HG03575 (cell line): ENCODE measurements around the gene PRKACA.

Experiments
- ATAC-seq: cut with Tn5 transposase; IDR thresholded peaks from one replicate; pipeline ENCODE4 v1.9.1; 2021; ENCODE audit not compliant: unreplicated experiment, insufficient number of reproducible peaks, low FRiP score; ENCODE audit errors: extremely low read depth

Gene PRKACA

DNA sequence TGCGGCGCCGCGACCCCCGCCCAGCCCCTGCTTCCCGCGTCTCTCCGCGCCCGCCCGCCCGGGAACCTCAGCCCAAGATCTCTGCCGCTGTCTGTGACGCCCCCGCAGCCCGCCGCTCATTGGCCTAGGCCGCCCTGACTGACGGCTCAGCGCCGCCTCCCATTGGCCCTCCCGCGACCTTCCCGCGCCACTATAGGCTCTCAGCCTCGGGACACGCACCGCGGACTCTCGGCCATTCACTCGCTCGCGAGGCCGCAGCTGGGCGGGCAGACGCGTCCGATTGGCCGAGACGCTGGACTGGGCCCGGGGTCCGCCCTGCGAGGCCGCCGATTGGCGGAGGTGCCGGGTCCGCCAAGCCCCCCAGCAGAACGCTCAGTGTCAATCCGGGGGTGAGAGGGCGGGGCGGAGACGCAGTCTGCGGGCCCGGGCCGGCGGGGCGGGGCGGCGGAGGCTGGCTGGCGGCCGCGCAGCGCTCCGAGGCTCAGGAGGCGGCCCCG is at the start of gene PRKACA:
PRKACA (minus strand) TSS at position 95 of the 497 bp plus-strand sequence. CDS start 215 bp downstream, outside the sequence.
- ATAC-seq = peak; percentile 66

GRCh38 chr19:14166999-14167575 is 49.5 kb upstream of the PRKACA start:
- ATAC-seq = no peak

DNA sequence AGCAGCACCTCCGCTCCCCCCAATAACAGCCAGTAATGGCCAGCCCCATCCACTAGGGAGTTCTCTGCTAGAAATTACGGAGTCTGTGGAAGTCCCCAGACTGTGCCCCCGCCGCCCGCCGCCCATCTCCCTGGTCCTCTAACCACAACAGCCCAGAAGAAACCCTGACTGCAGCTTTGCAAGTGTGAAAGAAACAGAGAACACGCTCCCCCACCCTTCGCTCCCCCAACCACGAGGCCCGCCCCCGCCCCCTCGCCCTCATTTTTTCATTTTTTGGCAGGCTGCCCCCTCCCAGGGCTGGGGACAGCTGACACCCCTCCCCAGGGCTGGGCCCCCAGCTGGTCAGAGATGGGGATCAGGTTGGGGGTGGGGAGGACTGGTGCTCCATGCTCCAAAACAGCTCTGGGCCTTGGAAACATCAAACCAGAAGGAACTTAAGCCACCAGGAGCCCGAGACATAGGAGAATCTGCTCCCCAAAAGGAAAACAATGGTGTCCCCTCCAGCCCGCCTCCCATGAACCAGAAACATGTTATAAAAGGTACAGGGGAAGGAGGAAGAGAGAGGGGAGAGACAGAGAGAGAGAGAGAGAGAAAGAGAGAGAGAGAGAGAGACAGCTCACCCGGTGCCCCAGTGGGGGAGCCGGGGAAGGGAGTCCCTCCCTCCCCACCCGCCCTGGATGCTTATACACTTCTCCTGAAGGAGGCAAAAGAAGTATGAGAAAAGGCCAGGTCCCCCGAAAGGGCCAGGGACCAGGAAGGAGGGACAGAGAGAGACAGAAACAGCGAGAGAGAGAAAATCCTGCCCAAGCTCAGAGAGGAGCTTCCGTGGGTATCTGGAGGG is 48.6 kb upstream of the PRKACA start:
- ATAC-seq = no peak

DNA sequence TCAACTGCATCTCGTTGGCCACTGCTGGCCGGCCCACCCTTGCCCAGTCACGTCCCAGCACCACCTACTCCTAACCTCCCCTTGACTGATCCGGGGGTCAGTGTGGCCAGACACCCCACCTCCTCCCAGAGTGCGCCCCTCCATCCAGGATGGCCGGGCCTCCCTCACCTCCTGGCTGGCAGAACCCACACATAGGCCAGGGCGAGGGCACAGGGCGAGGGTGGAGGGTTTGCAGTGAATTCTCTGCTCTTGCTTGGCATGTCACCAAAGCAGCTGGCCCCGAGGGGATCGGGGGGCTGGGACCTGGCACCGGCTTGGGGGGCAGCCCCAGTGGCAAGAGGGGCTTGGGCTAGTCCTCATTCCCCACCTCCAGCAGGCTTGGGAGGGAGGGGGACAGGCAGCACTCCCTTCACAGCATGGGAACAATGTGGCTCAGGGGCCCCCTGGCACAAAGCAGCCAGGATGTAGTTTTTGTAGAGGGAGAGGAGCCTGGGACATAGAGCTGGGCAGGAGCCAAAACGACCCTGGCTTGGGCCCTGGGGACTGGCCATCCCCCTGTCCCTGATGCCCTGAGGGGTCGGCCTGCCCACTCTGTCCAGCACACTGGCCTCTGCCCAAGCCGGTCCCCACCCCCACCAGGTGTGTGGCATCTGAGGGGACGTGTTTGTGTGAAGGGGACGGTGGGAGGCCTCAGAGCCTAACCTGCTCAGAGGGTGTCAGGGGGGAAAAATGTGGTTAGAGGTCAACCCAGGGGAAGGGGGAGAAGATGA is 47.3 kb upstream of the PRKACA start:
- ATAC-seq = no peak

GRCh38 chr19:14164082-14164481 is 46.5 kb upstream of the PRKACA start:
- ATAC-seq = no peak

GRCh38 chr19:14162871-14163297 is 45.3 kb upstream of the PRKACA start:
- ATAC-seq = no peak

GRCh38 chr19:14161305-14161704 is 43.7 kb upstream of the PRKACA start:
- ATAC-seq = no peak

DNA sequence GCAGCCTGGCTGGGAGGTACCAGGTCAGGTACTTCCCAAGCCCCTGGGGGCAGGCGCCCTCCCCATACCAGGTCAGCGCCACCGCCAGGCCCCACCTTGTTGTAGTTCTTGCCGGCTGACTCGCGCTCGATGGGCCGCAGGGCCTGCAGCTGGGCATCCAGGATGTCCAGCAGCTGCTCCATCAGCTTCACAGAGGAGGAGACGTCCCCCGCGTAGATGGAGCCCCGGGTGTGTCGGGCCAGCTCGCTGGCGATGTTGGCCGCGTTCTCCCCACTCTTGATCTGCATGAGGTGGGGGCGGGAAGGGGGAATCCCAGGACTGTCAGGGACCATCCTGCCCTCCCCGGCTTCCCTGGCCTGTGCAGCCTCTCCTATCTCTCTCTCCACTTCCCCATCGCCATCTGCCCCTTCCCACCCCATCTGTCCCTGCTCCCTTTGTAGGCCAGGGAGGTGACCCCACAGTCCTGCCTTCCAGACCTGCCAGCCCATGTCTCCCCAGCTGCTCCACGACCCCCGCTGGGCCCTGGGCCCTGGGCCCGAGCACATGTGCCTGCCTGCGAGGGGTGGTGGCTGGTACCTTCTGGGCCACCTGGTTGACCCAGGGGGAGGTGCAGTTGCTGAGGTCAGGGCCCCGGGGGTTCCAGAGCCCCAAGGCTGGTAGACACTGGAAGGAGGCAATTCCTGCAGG is 42.6 kb upstream of the PRKACA start:
- no peak for ATAC-seq

- ATAC-seq = no peak
Observed at GRCh38 chr19:14159059-14159458, 41.5 kb upstream of the PRKACA start.

DNA sequence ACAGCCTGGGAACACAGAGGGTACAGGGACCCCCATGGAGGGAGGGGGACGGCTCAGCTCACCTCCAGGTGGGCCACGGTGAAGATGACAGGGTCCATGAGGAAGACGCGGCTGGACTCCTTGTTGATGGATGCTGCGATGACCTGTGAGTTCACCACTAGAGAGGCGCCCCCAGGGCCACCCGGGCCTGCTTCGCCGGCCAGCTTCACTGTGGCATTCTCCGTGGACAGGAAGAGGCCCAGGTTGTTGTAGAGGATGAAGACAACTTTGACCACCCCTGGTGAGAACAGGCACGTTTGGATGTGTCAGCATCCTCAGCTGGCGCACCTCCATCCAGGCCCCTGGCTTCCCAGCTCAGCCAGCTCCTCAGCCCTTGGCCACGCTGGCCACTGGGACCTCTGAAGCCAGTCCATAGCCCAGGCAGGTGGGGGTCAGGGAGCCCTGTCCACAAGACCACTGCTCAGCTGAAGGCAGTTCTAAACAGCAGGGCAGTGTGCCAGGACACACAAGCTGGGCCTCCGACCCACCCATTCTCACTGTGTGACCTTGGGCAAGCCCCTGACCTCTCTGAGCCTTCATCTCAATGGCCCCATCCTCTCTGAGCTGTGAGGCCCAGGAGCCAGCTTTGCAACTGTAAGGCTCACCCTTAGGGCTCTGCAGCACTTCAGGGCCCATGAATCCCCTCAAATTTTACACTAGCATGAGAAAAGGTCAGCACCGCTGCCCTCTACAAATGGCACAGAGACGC is 40.9 kb upstream of the PRKACA start:
- ATAC-seq = no peak

DNA sequence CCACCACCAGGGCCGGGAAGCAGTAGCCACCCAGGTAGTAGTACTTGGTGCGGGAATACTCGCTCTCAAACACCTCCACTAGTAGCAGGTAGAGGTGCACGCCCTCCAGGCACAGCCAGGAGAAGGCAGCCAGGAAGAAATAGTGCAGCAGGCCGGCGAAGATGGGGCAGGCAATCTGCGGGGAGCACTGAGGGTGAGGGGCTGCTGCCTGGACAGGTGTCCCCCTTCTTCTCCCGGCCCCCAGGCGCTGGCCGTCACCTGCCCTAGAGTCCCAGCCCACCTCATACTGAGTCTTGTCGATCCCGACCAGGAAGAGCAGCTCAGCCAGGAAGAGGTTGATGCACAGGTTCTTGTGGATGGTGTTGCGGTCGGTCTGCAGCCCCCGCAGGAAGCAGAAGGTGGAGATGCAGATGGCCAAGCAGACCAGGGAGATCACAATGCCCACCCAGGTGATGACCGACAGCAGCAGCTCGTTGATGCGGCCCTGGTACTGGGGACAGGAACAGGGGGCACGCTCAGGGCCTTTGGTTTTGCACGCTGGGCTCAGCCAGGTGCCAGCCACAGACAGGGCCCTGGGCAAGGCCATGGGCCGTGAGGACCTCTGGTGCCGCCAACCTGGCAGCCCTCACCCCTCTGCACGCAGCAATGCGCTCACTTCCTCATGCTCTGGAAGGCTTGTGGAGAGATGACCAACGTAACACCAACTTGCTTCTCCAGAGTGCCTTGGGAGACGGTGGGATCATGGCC is 39.6 kb upstream of the PRKACA start:
- ATAC-seq = no peak

GRCh38 chr19:14156122-14156521 is 38.6 kb upstream of the PRKACA start:
- ATAC-seq = no peak

- no peak for ATAC-seq
Observed at GRCh38 chr19:14155371-14155770, 37.8 kb upstream of the PRKACA start.

DNA sequence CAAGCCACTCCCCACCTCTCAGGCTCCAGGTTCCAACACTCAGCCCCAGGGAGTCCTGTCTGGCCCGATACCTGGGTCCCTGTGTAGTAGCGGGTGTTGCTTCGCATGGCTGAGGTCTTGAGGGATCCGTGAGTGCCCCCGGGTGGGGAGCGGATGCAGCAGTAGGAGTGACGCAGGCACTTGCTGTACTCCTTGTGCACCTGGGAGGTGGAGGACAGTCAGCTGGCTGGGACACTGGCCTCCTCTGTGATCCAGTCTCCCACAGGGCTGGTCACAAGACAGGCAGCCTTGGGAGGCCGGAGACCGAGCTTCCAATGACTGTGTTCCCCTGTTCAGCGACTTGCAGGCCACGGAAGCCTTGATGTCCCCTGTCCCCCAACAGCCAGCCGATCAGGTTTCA is 35.2 kb upstream of the PRKACA start:
- no peak for ATAC-seq

GRCh38 chr19:14150770-14151661 is 33.5 kb upstream of the PRKACA start:
- no peak for ATAC-seq

- ATAC-seq = no peak
Observed at GRCh38 chr19:14150041-14150769, 32.6 kb upstream of the PRKACA start.
